Mucosa of descending colon (tissue), 3 donors: ENCODE data around the gene MREG. TPM values are rescaled to one million over a fixed set of nuclear protein-coding genes. Genes with fewer than 3 reads are reported as not detected.
"Not testable (repeated sequence)": the region's sequence is repeated elsewhere in the genome, so short reads cannot be mapped to it uniquely, and the experiment has no call there.

Source experiments
- ATAC-seq: fragments of 200-7000 bp; cut with Tn5 transposase; one replicate; pipeline ENCODE4 v1.9.1; 2020; ENCODE audit warnings: mild to moderate bottlenecking, moderate library complexity
- DNase-seq, 3 donors: peaks; one replicate each; pipeline ENCODE4 v3.0.0-alpha.2; 2020
- H3K36me3 ChIP-seq: fragments of 200-600 bp; one replicate; pipeline ENCODE4 v1.8.0; 2021; ENCODE audit warnings: low read depth, mild to moderate bottlenecking
- H3K4me1 ChIP-seq: fragments of 200-600 bp; one replicate; pipeline ENCODE4 v1.8.0; 2021; ENCODE audit warnings: low read depth, mild to moderate bottlenecking
- H3K4me3 ChIP-seq: fragments of 200-600 bp; one replicate; pipeline ENCODE4 v1.8.0; 2021; ENCODE audit warnings: mild to moderate bottlenecking
- H3K9me3 ChIP-seq: fragments of 200-600 bp; one replicate; pipeline ENCODE4 v1.8.0; 2021; ENCODE audit warnings: mild to moderate bottlenecking
- CTCF ChIP-seq: fragments of 200-600 bp; IDR thresholded peaks from one replicate; pipeline ENCODE4 v1.8.0; 2022; ENCODE audit warnings: antibody characterized with exemption, mild to moderate bottlenecking
- intact Hi-C, 2 donors: fragments of 100-400 bp; cut with DNase I in 1 of 2; cut with micrococcal nuclease in 1 of 2; formaldehyde crosslinking; loops; one replicate each; pipeline versions ENCODE4 v1.11.0 to v1.11.1; 2022; cut with DNase I, micrococcal nuclease
- total RNA-seq, 3 donors: library from RNA; stranded (reverse); fragmentation: NEBNext Ultra II Directional in 2 of 3; extraction: Animal tissue kit (Norgen Biotek cat#: 25700) in 2 of 3; gene quantifications; one replicate each; pipeline versions ENCODE4 v1.2.1 to v1.2.4, GENCODE V29; 2021 to 2023
- donor health status: DM: no; HTN: no; CAD: no; lungs with moderate emphysema.
- donor health status: DM: no; HTN: no; CAD: no.
- donor health status: DM: no; HTN: yes; CAD: no.

The MREG gene
- total RNA-seq, 3 donors from 2014 or later = 5.7 to 10.9 (median 8.5) TPM

- ATAC-seq (no peak), DNase-seq (no peak)
- no peaks in the 10 kb centered on the region for H3K9me3 ChIP-seq
- no peak for TF ChIP-seq CTCF
- intact Hi-C loops = no loop called here
- peaks cover 3% of the 10 kb centered on the region for H3K4me1 ChIP-seq
- no peaks in the 10 kb centered on the region for H3K36me3 ChIP-seq
- H3K4me3 ChIP-seq = no peak overlapping the region
Observed at GRCh38 chr2:215974700-215975429, 38.5 kb downstream of the MREG start.

GRCh38 chr2:215973954-215974699, 39.2 kb downstream of the MREG start:
- TF ChIP-seq CTCF = no peak
- peak in 1 of 3 donors; percentile 51 for DNase-seq
- intact Hi-C loops = no loop called here
- Histone ChIP-seq H3K4me3 (no peak overlapping the region), H3K4me1 (peaks cover 3% of the 10 kb centered on the region), H3K9me3 (no peaks in the 10 kb centered on the region), H3K36me3 (no peaks in the 10 kb centered on the region)
- peak; percentile 98 for ATAC-seq

DNA sequence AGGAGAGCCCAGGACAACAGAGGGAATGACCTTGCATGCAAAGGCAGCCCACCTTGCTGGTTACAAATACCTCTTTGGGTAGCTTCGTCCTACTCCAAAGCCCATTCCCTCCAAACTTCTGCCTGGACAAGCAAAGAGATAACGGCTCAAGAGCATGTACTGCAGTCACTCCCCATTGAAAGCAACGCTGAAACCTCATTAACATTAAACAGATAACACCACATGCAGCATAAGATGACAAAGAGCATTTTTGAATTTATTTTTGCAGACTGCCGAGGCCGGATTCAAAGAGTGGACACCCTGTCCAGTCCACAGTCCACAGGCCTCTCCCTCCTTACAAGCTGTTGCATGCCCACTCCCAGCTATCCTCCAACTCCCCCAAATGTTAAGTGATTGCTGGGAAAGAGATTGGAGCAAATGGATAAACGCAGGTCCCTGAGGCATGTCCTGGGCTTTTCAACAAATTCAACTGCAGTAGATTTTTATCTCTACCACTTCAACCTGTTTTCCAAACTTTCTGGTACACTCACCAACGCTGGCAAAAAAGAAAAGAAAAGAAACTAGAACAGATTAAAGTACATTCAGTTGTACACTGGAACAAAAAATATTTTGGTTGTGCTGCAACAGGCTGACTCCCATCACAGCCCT, 40.1 kb downstream of the MREG start:
- TF ChIP-seq CTCF = no peak
- intact Hi-C loops = no loop called here
- ATAC-seq (no peak), DNase-seq (no peak)
- no peaks in the 10 kb centered on the region for H3K36me3 ChIP-seq
- no peaks in the 10 kb centered on the region for H3K9me3 ChIP-seq
- H3K4me3 ChIP-seq = no peak overlapping the region
- peaks cover 3% of the 10 kb centered on the region for H3K4me1 ChIP-seq

- no peak for DNase-seq
- H3K4me1 ChIP-seq = peaks cover 3% of the 10 kb centered on the region
- H3K4me3 ChIP-seq = no peak overlapping the region
- TF ChIP-seq CTCF = no peak
- intact Hi-C loops = no loop called here
- H3K9me3 ChIP-seq = no peaks in the 10 kb centered on the region
- ATAC-seq = no peak
- no peaks in the 10 kb centered on the region for H3K36me3 ChIP-seq
Observed at GRCh38 chr2:215971671-215972070, 41.7 kb downstream of the MREG start.

DNA sequence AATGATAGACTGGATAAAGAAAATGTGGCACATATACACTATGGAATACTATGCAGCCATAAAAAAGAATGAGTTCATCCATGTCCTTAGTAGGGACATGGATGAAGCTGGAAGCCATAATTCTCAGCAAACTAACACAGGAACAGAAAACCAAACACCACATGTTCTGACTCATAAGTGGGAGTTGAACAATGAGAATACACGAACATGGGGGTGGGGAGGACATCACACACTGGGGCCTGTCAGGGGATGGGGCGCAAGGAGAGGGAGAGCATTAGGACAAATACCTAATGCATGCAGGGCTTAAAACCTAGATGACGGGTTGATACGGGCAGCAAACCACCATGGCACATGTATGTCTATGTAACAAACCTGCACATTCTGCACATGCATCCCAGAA, 42.5 kb downstream of the MREG start:
- intact Hi-C loops, DNase-seq, ATAC-seq, H3K36me3 ChIP-seq, H3K4me3 ChIP-seq, H3K9me3 ChIP-seq, H3K4me1 ChIP-seq: not testable (repeated sequence)

- intact Hi-C loops = no loop called here
Observed at GRCh38 chr2:215970425-215970824, 42.9 kb downstream of the MREG start.

More at GRCh38 chr2:215970425-215970824, 42.9 kb downstream of the MREG start:
- Histone ChIP-seq H3K9me3 (no peaks in the 10 kb centered on the region), H3K4me3 (no peak overlapping the region), H3K4me1 (peaks cover 3% of the 10 kb centered on the region), H3K36me3 (no peaks in the 10 kb centered on the region)
- no peak for TF ChIP-seq CTCF
- DNase-seq (no peak), ATAC-seq (peak; percentile 29)
